IPS DF 6.9 (cell line): Measurements from ENCODE around the gene BIRC6.

Experiments
- DNase-seq: peaks from one replicate; pipeline ENCODE4 v3.0.0-alpha.2; 2013; ENCODE audit warnings: low read depth, low spot score
- H3K27ac ChIP-seq: one replicate; pipeline ENCODE4 v1.5.1; 2013; ENCODE audit warnings: low read length, control low read depth
- H3K27me3 ChIP-seq: 2 replicates; pipeline ENCODE4 v1.6.1; 2013; ENCODE audit warnings: mild to moderate bottlenecking, low read length; ENCODE audit not compliant: control insufficient read depth, insufficient read depth
- H3K36me3 ChIP-seq: 2 replicates; pipeline ENCODE4 v1.6.1; 2013; ENCODE audit warnings: low read length; ENCODE audit not compliant: control insufficient read depth, insufficient read depth
- H3K4me1 ChIP-seq: 2 replicates; pipeline ENCODE4 v1.6.1; 2013; ENCODE audit warnings: low read length; ENCODE audit not compliant: control insufficient read depth, insufficient read depth
- H3K4me3 ChIP-seq: 2 replicates; pipeline ENCODE4 v1.5.1; 2013; ENCODE audit warnings: mild to moderate bottlenecking, low read length
- H3K9me3 ChIP-seq: 2 replicates; pipeline ENCODE4 v1.6.1; 2013; ENCODE audit warnings: low read length, inconsistent platforms; ENCODE audit not compliant: control insufficient read depth, insufficient read depth
- WGBS: extraction: QIAGEN DNeasy Blood & Tissue Kit; methylation state at CpG from one replicate; pipeline ENCODE4 v1.1.7; 2013; ENCODE audit warnings: mixed read lengths, missing lambda C conversion rate; ENCODE audit not compliant: insufficient read length, insufficient coverage; 5-methylcytosine and 5-hydroxymethylcytosine counted together

BIRC6 gene

DNA sequence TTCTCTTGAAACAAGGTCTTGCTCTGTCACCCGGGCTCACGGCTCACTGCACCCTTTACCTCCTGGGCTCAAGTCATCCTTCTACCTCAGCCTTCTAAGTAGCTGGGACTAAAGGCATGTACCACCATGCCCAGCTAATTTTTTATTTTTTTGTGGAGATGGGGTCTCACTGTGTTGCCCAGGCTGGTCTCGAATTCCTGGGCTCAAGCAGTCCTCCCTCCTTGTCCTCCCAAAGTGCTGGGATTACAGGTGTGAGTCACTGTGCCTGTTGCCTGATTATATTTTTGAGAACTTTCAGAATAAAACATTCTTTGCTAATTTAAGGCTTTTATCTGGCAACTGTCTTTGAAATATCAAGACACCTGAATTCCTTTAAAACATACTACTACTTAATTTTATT lies 47.9 kb downstream of the BIRC6 start:
- no peaks in the 10 kb centered on the region for H3K9me3 ChIP-seq
- no peak for DNase-seq
- H3K27ac ChIP-seq, result no peak overlapping the region
- no peaks in the 10 kb centered on the region for H3K4me1 ChIP-seq
- no peaks in the 10 kb centered on the region for H3K36me3 ChIP-seq
- no peaks in the 10 kb centered on the region for H3K27me3 ChIP-seq
- no CpG with 5 or more reads among the region's 3 CpGs for WGBS
- no peak overlapping the region for H3K4me3 ChIP-seq

GRCh38 chr2:32416519-32416918 lies 59.7 kb downstream of the BIRC6 start:
- H3K4me1 ChIP-seq, result no peaks in the 10 kb centered on the region
- DNase-seq, result no peak
- WGBS, result no CpG with 5 or more reads among the region's 1 CpG
- H3K36me3 ChIP-seq, result peaks cover 3% of the 10 kb centered on the region; the same call in 1 of the 2 replicates
- no peaks in the 10 kb centered on the region for H3K9me3 ChIP-seq
- H3K27me3 ChIP-seq, result no peaks in the 10 kb centered on the region
- no peak overlapping the region for H3K4me3 ChIP-seq
- H3K27ac ChIP-seq, result no peak overlapping the region

DNA sequence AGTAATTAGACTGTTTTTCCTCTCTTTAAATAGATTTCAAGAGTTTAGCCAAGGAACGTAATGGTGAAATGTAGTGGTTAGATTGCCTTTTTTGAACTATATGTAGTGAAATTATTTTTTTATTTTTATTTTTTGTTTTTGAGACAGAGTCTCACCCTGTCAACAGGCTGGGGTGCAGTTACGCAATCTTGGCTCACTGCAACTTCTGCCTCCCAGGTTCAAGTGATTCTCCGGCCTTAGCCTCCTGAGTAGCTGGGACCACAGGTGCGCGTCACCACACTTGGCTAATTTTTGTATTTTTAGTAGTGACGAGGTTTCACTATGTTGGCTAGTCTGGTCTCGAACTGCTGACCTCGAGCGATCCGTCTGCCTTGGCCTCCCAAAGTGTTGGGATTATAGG lies 60.8 kb downstream of the BIRC6 start:
- no peak for DNase-seq
- H3K27ac ChIP-seq, result no peak overlapping the region
- no peaks in the 10 kb centered on the region for H3K4me1 ChIP-seq
- H3K4me3 ChIP-seq, result no peak overlapping the region
- no peaks in the 10 kb centered on the region for H3K9me3 ChIP-seq
- WGBS, result 100% methylated on average over 1 of the region's 10 CpGs
- H3K27me3 ChIP-seq, result no peaks in the 10 kb centered on the region
- peaks cover 3% of the 10 kb centered on the region; the same call in 1 of the 2 replicates for H3K36me3 ChIP-seq

- DNase-seq, result no peak
- no peak overlapping the region for H3K27ac ChIP-seq
- peaks cover 3% of the 10 kb centered on the region; the same call in 1 of the 2 replicates for H3K36me3 ChIP-seq
- H3K27me3 ChIP-seq, result no peaks in the 10 kb centered on the region
- no peaks in the 10 kb centered on the region for H3K9me3 ChIP-seq
- no peaks in the 10 kb centered on the region for H3K4me1 ChIP-seq
- no peak overlapping the region for H3K4me3 ChIP-seq
- no CpG with 5 or more reads among the region's 5 CpGs for WGBS
Measured at GRCh38 chr2:32418778-32419177, 62.0 kb downstream of the BIRC6 start.

DNA sequence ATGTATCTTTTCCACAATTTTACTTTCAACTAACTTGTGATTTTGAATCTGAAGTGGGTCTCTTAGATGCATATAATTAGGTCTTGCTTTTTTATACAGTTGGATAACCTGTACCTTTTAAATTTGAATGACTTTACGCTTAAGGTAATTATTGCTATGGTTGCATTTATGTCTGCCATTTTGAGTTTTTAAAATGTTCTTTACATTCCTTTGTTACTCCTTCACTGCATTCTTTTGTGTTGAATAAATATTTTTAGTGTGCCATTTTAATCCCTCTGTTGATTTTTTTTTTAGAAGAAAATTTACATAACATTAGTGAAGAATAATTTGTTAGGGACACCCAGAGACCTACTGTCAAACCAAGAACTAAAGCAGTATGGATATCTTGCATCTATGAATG lies 65.3 kb downstream of the BIRC6 start:
- Histone ChIP-seq H3K27me3 (no peaks in the 10 kb centered on the region), H3K36me3 (no peaks in the 10 kb centered on the region), H3K27ac (no peak overlapping the region), H3K9me3 (no peaks in the 10 kb centered on the region), H3K4me3 (no peak overlapping the region), H3K4me1 (peaks cover 3% of the 10 kb centered on the region; the same call in 1 of the 2 replicates)
- no peak for DNase-seq
- no CpG with 5 or more reads among the region's 1 CpG for WGBS

DNA sequence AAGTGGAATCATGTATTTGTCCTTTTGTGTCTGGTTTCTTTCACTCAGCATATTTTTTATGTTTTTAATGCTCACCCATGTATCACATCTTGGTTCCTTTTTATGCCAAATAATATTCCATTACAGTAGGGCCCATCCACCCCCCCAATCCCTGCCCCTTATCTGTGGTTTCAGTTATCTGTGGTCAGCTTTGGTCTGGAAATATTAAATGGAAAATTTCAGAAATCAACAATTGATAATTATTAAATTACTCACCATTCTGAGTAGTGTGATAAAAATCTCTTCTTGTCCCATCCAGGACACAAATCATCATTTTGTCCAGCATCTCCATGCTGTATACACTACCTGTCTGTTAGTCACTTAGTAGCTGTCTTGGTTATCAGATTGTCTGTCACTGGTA lies 66.7 kb downstream of the BIRC6 start:
- Histone ChIP-seq H3K4me3 (no peak overlapping the region), H3K27ac (no peak overlapping the region), H3K36me3 (no peaks in the 10 kb centered on the region), H3K27me3 (no peaks in the 10 kb centered on the region), H3K4me1 (peaks cover 3% of the 10 kb centered on the region; the same call in 1 of the 2 replicates), H3K9me3 (no peaks in the 10 kb centered on the region)
- no peak for DNase-seq

DNA sequence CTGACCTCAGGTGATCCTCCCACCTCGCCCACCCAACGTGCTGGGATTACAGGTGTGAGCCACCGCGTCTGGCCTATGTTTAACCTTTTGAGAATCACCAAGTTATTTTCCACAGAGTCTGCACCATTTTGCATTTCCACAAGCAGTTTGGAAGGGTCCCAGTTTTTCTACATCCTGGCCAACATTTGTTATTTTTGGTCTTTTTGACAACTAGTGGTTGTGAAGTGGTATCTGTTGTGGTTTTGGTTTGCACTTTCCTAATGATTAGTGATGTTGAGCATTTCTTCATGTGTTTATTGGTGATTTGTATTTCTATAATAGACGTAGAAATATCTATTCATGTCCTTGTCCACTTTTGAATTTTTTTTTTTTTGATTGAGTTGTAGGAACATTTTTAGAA lies 67.9 kb downstream of the BIRC6 start:
- no peak for DNase-seq
- Histone ChIP-seq H3K27me3 (no peaks in the 10 kb centered on the region), H3K4me3 (no peak overlapping the region), H3K4me1 (peaks cover 3% of the 10 kb centered on the region; the same call in 1 of the 2 replicates), H3K9me3 (no peaks in the 10 kb centered on the region), H3K27ac (no peak overlapping the region), H3K36me3 (no peaks in the 10 kb centered on the region)
- WGBS, result no CpG with 5 or more reads among the region's 5 CpGs

- Histone ChIP-seq H3K4me3 (no peak overlapping the region), H3K27ac (no peak overlapping the region)
- no peak for DNase-seq
Measured at GRCh38 chr2:32425719-32426141, 68.9 kb downstream of the BIRC6 start.

DNA sequence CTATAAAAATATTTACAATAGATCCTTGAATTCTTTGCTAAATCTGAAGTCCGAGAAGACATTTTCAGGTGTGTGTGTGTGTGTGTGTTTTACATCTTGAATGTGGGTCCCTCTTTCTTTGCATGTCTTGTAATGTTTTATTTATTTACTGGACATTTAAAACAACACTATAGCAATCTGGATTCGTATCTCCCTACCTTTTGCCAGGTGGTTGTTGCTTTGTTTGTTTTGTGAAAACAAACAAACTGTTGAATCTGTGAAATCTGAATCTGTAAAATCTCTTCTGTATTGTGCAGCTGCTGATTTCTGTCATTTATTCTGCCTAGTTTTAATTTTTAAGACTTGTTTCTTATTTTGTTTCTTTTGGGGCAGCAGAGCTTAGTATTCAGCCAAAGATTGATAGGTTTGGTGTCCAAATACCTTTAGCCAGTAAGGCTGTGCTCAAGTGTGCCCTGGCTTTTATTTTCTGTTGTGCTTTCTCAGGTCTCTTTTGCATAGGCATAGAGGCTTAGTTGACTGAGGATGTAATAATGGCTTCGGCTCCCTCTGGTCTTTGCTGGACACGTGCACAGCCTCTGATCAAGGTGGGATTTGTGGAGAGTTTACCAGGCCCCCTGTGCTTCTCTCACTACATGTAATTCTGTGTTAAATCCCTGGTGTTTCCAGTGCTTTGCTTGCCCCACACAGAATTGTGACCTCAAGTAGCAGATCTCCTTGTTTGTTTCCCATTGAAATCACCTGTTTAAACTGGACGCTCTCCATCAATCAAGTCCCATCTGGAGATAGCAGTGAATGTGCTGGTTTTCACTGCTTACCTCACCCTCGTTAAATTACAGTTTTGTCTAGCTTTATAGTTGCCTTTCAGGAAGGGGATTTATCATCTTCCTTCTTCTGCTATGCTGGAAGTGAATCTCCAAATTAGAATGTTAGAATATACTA lies 71.1 kb downstream of the BIRC6 start:
- Histone ChIP-seq H3K4me1 (peaks cover 3% of the 10 kb centered on the region; the same call in 1 of the 2 replicates), H3K4me3 (no peak overlapping the region), H3K27ac (no peak overlapping the region), H3K9me3 (no peaks in the 10 kb centered on the region), H3K36me3 (no peaks in the 10 kb centered on the region), H3K27me3 (no peaks in the 10 kb centered on the region)
- no CpG with 5 or more reads among the region's 6 CpGs for WGBS
- no peak for DNase-seq

More at GRCh38 chr2:32425719-32426141, 68.9 kb downstream of the BIRC6 start:
- no peaks in the 10 kb centered on the region for H3K27me3 ChIP-seq
- peaks cover 3% of the 10 kb centered on the region; the same call in 1 of the 2 replicates for H3K4me1 ChIP-seq
- H3K9me3 ChIP-seq, result no peaks in the 10 kb centered on the region
- no peaks in the 10 kb centered on the region for H3K36me3 ChIP-seq
- no CpG with 5 or more reads among the region's 2 CpGs for WGBS

GRCh38 chr2:32430804-32431203 lies 74.0 kb downstream of the BIRC6 start:
- WGBS, result no CpG with 5 or more reads among the region's 5 CpGs
- H3K27ac ChIP-seq, result no peak overlapping the region
- H3K9me3 ChIP-seq, result no peaks in the 10 kb centered on the region
- H3K4me3 ChIP-seq, result no peak overlapping the region
- H3K27me3 ChIP-seq, result no peaks in the 10 kb centered on the region
- no peaks in the 10 kb centered on the region for H3K36me3 ChIP-seq
- DNase-seq, result no peak
- no peaks in the 10 kb centered on the region for H3K4me1 ChIP-seq
